Spleen (tissue), 11 donors: Measurements from ENCODE around the gene BABAM2. TPM values are rescaled to one million over a fixed set of nuclear protein-coding genes. Genes with fewer than 3 reads are reported as not detected.
A peak's percentile ranks its signal among the peaks of the same experiment; 100 is the strongest.

Experiments used
- DNase-seq: peaks from one replicate; pipeline ENCODE4 v3.0.0-alpha.2; 2020
- H3K27ac ChIP-seq, 8 donors: fragments of 200-600 bp; sonication (generic) in 7 of 8; 1 replicate in 4 of 8; 2 replicates in 4 of 8; pipeline versions ENCODE4 v1.5.0 to v1.8.0; 2016 to 2021; ENCODE audit warnings: inconsistent platforms in 4 of 8, mild to moderate bottlenecking in 4 of 8, moderate library complexity in 1 of 8
- H3K27me3 ChIP-seq, 7 donors: fragments of 200-600 bp; sonication (generic) in 6 of 7; replicated peaks in 1 of 7; 1 replicate in 4 of 7; 2 replicates in 3 of 7; pipeline versions ENCODE4 v1.5.0 to v1.8.0; 2016 to 2021; ENCODE audit warnings: inconsistent platforms in 3 of 7, mild to moderate bottlenecking in 1 of 7
- H3K36me3 ChIP-seq, 6 donors: fragments of 200-600 bp; sonication (generic) in 5 of 6; 1 replicate in 4 of 6; 2 replicates in 2 of 6; pipeline versions ENCODE4 v1.5.0 to v1.8.0; 2016 to 2021; ENCODE audit warnings: inconsistent platforms in 2 of 6
- H3K4me1 ChIP-seq, 6 donors: fragments of 200-600 bp; sonication (generic) in 5 of 6; 1 replicate in 3 of 6; 2 replicates in 3 of 6; pipeline versions ENCODE4 v1.5.0 to v1.8.0; 2016 to 2021; ENCODE audit warnings: inconsistent platforms in 3 of 6
- H3K4me3 ChIP-seq, 8 donors: fragments of 200-600 bp; sonication (generic) in 7 of 8; 1 replicate in 4 of 8; 2 replicates in 4 of 8; pipeline versions ENCODE4 v1.5.0 to v1.8.0; 2016 to 2021; ENCODE audit warnings: inconsistent platforms in 4 of 8, mild to moderate bottlenecking in 4 of 8, moderate library complexity in 2 of 8
- H3K9me3 ChIP-seq, 8 donors: fragments of 200-600 bp; sonication (generic) in 7 of 8; 1 replicate in 4 of 8; 2 replicates in 4 of 8; pipeline versions ENCODE4 v1.5.0 to v1.8.0; 2016 to 2021; ENCODE audit warnings: inconsistent platforms in 4 of 8
- POLR2A ChIP-seq, 3 donors: fragments of 450-650 bp; IDR thresholded peaks; one replicate each; pipeline ENCODE4 v1.5.1; 2017; ENCODE audit warnings: antibody characterized with exemption in 3 of 3, mild to moderate bottlenecking in 1 of 3
- POLR2AphosphoS5 ChIP-seq, 3 donors: sonication (generic); formaldehyde crosslinking; IDR thresholded peaks; one replicate each; pipeline ENCODE4 v1.5.1; 2017; ENCODE audit warnings: antibody characterized with exemption in 3 of 3
- WGBS, 5 donors: extraction: QIAGEN DNeasy Blood & Tissue Kit in 3 of 5; methylation state at CpG; one replicate each; pipeline versions ENCODE4 v1.1.5 to v1.1.7; 2013 to 2018; 5-methylcytosine and 5-hydroxymethylcytosine counted together
- intact Hi-C: fragments of 100-400 bp; cut with DNase I; formaldehyde crosslinking; loops from one replicate; pipeline ENCODE4 v1.15.0; 2023; ENCODE audit warnings: low total_unique reads
- polyA plus RNA-seq, 3 donors: library from polyadenylated mRNA; stranded (reverse); fragments of 200-250 nt; gene quantifications; one replicate each; pipeline ENCODE4 v1.2.1, GENCODE V29; 2013
- total RNA-seq, 7 donors: library from RNA; depleted of rRNA in 3 of 7; stranded (reverse); fragments of >200 nt in 3 of 7; fragmentation: NEBNext Ultra II Directional in 4 of 7; extraction: Animal tissue kit (Norgen Biotek cat#: 25700) in 4 of 7; gene quantifications; one replicate each; pipeline versions ENCODE4 v1.1.0 to v1.2.1, GENCODE V29; 2016 to 2021
- TF ChIP-seq, protein P1 (sequence below), 11 experiments: fragments of 200-600 bp in 7 of 11; fragments of 450-650 bp in 4 of 11; sonication (generic) in 4 of 11; IDR thresholded peaks in 8 of 11; conservative IDR thresholded peaks in 3 of 11; 1 replicate in 7 of 11; 2 replicates in 4 of 11; pipeline versions ENCODE4 v1.4.0 to v1.8.0; 2016 to 2021; ENCODE audit warnings: antibody characterized with exemption in 11 of 11, inconsistent platforms in 4 of 11, mild to moderate bottlenecking in 1 of 11
- donor health status: healthy with polysubstance abuse.
- donor health status: DM: no; HTN: no; CAD: no; lungs with moderate emphysema.
- donor health status: DM: no; HTN: no; CAD: no.
- donor health status: Bipolar disorder and iron deficiency.
- donor health status: healthy.
- donor health status: DM: no; HTN: no; CAD: no.
- donor health status: DM: yes; HTN: yes; CAD: no.

Gene BABAM2
- total and polyA plus RNA-seq, 10 donors, result 16.1 to 70.1 (median 55.0) TPM

DNA sequence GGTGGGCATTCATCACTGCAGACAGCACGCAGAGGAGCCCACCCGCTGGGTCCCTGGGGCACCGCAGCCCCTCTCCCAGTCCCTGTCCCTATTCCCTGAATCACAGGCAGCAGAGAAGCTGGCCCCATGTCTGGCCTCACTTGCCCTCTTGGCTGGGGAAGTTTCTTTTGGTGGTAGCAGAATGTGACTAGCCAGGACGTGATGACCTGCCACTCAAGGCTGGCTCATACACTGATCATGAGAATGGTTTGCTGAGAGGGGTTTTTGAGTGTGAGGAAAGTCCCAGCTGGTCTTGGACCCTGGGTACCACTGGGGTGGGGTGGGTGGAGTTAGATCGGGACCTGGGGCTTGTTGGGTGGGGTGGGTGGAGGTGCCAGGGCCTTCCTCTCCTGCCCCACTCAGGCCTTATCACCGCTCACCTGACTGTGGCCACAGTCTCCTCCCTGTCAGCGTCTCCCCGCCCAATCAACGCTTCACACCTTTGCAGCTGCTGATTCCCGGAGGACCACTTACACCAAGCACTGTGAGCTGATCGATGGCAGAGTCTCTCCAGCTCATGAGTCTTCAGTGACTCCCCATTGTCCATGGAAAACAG is 473.3 kb downstream of the BABAM2 start:
- H3K27me3 ChIP-seq, result peaks cover 0 to 5% (median 0%) of the 10 kb centered on the region in 7 donors
- H3K4me3 ChIP-seq, result no peak overlapping the region
- intact Hi-C loops, result no loop called here
- peak; percentile 52 for DNase-seq
- TF ChIP-seq, protein P1, sequence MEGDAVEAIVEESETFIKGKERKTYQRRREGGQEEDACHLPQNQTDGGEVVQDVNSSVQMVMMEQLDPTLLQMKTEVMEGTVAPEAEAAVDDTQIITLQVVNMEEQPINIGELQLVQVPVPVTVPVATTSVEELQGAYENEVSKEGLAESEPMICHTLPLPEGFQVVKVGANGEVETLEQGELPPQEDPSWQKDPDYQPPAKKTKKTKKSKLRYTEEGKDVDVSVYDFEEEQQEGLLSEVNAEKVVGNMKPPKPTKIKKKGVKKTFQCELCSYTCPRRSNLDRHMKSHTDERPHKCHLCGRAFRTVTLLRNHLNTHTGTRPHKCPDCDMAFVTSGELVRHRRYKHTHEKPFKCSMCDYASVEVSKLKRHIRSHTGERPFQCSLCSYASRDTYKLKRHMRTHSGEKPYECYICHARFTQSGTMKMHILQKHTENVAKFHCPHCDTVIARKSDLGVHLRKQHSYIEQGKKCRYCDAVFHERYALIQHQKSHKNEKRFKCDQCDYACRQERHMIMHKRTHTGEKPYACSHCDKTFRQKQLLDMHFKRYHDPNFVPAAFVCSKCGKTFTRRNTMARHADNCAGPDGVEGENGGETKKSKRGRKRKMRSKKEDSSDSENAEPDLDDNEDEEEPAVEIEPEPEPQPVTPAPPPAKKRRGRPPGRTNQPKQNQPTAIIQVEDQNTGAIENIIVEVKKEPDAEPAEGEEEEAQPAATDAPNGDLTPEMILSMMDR (IDR thresholded peaks at IDR 0.05 in 8 of 11, conservative IDR thresholded peaks at IDR 0.05 in 3 of 11), result no peak
- TF ChIP-seq POLR2A (IDR thresholded peaks at IDR 0.05) (no peak), POLR2AphosphoS5 (IDR thresholded peaks at IDR 0.05) (no peak)
- H3K27ac ChIP-seq, result no peak overlapping the region
- H3K9me3 ChIP-seq, result no peaks in the 10 kb centered on the region
- H3K36me3 ChIP-seq, result no peaks in the 10 kb centered on the region
- H3K4me1 ChIP-seq, result peaks cover 25 to 58% (median 51%) of the 10 kb centered on the region in 6 donors
- whole genome bisulfite sequencing, 5 donors, result 84 to 93% (median 90%) methylated on average over 9 to 11 of the region's 11 CpGs

DNA sequence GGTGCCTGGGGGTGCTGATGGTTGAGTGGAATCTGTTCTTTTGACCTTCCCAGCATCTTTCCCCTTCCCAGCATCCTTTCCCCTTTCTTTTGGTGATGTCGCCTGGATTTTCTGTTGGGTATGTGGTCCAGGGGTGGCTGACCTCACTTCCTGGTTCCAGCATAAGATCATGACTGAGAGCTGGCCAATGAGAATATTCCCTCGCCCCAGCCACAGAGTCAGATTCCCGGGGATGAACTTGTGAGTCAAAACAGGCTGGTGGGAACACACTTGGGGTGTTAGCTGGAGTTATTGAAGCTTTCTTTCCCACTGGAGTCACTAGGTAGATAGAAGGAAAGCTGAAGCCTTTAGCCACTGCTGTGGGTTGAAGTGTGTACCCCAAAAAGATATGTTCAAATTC is 474.1 kb downstream of the BABAM2 start:
- peak; percentile 19 for DNase-seq
- H3K4me1 ChIP-seq, result peaks cover 23 to 50% (median 42%) of the 10 kb centered on the region in 6 donors
- no peak overlapping the region for H3K4me3 ChIP-seq
- 86 to 98% (median 91%) methylated on average over 3 of the region's 3 CpGs for WGBS, 5 donors
- H3K36me3 ChIP-seq, result no peaks in the 10 kb centered on the region
- TF ChIP-seq, protein P1 (IDR thresholded peaks at IDR 0.05 in 8 of 11, conservative IDR thresholded peaks at IDR 0.05 in 3 of 11), result no peak
- TF ChIP-seq POLR2A (IDR thresholded peaks at IDR 0.05) (no peak), POLR2AphosphoS5 (IDR thresholded peaks at IDR 0.05) (no peak)
- intact Hi-C loops, result no loop called here
- no peak overlapping the region for H3K27ac ChIP-seq
- no peaks in the 10 kb centered on the region for H3K9me3 ChIP-seq
- peaks cover 0 to 5% (median 0%) of the 10 kb centered on the region in 7 donors for H3K27me3 ChIP-seq

DNA sequence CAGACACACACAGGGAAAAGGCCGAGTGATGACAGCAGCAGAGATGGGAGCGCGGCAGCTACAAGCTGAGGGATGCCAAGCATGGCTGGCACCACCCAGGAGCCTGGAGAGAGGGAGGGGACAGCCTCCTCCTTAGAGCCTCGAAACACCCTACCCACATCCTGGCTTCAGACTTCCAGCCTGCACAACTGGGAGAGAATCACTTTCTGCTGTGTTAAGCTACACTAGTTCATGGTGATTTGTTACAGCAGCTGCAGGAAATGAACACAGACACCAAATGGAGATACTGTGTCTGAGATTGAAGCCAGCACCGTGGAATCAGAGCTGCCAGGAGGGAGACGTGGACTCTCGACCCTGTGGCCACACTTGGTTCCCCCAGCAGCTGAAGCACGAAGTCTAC is 474.6 kb downstream of the BABAM2 start:
- no peak overlapping the region for H3K27ac ChIP-seq
- TF ChIP-seq, protein P1 (IDR thresholded peaks at IDR 0.05 in 8 of 11, conservative IDR thresholded peaks at IDR 0.05 in 3 of 11), result no peak
- TF ChIP-seq POLR2AphosphoS5 (IDR thresholded peaks at IDR 0.05), result no peak
- TF ChIP-seq POLR2A (IDR thresholded peaks at IDR 0.05), result no peak
- intact Hi-C loops, result no loop called here
- peaks cover 17 to 45% (median 37%) of the 10 kb centered on the region in 6 donors for H3K4me1 ChIP-seq
- peaks cover 0 to 5% (median 0%) of the 10 kb centered on the region in 7 donors for H3K27me3 ChIP-seq
- 63 to 74% (median 71%) methylated on average over 7 to 8 of the region's 8 CpGs for WGBS, 5 donors
- H3K36me3 ChIP-seq, result no peaks in the 10 kb centered on the region
- DNase-seq, result peak; percentile 37
- H3K4me3 ChIP-seq, result no peak overlapping the region
- no peaks in the 10 kb centered on the region for H3K9me3 ChIP-seq

DNA sequence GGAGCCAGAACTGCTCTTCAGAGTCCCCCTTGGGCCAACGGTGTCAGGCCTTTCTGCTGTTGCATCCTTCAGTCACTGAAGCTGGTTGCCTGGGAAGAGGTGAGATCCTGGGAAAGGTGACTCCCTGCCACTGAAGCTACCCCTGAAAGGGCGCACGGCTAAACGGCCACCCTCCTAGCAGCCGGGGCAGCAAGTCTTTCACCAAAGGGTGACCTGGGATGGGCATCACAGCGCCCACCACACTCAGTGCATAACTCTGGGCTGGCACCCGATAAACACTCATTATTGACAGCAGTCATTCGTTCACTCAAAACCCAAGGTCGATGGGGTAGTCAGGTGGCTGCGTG is 475.6 kb downstream of the BABAM2 start:
- peaks cover 11 to 35% (median 27%) of the 10 kb centered on the region in 6 donors for H3K4me1 ChIP-seq
- H3K9me3 ChIP-seq, result no peaks in the 10 kb centered on the region
- no peaks in the 10 kb centered on the region for H3K36me3 ChIP-seq
- intact Hi-C loops, result no loop called here
- WGBS, 5 donors, result 56 to 83% (median 73%) methylated on average over 5 to 10 of the region's 10 CpGs
- peaks cover 0 to 5% (median 0%) of the 10 kb centered on the region in 7 donors for H3K27me3 ChIP-seq
- TF ChIP-seq POLR2A (IDR thresholded peaks at IDR 0.05), result no peak
- TF ChIP-seq, protein P1 (IDR thresholded peaks at IDR 0.05 in 8 of 11, conservative IDR thresholded peaks at IDR 0.05 in 3 of 11), result no peak
- no peak for TF ChIP-seq POLR2AphosphoS5 (IDR thresholded peaks at IDR 0.05)
- H3K4me3 ChIP-seq, result no peak overlapping the region
- peak overlapping the region in 7 of 8 donors; percentile 40 to 74 (median 60) for H3K27ac ChIP-seq
- peak; percentile 64 for DNase-seq
